GM19372 (cell line): Measurements from ENCODE around the gene ZNF541.

Experiments
- ATAC-seq: cut with Tn5 transposase; IDR thresholded peaks from one replicate; pipeline ENCODE4 v1.9.1; 2021; ENCODE audit warnings: mild to moderate bottlenecking, low read depth, moderate library complexity; ENCODE audit not compliant: unreplicated experiment

The ZNF541 gene

DNA sequence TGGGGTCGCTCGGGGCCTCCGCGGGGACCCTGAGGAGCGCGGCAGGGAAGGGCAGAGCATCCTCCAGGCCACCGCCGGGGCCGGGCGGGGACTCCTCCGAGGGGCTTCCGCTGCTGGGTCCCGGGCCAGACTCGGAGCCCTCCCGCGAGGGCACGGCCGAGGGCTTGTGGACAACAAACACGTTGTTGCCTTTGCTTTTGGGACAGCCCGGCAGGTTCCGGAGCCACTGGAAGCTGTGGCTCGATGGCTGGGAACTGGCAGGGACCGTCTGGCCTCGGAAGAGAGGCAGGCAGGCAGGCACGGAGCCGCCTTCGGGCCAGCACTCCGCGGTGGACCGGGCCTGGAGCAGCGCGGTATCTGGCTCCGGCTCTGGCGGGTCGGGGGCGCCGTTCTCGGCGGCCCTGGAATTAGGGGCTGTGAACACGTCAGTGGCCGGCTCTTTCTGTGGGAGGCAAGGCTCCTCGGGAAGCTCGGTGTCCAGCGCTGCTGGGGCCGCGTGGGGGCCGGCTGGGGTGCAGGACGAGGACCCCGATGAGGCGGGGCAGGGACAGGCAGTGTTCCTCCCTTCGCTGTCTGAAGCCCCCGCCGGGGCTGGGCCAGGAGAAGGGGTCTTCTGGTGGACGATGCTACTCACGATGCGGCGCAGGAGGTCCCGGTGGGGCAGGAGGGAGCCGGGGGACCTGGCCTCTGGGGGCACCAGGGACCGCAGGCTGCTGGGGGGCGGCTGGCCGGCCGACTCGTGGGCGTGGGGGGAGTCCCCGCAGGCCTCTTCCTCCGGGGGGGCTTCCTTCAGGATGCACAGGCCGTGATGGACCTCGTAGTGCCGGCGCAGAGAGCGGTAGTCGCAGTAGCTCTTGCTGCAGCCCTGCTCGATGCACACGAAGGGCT lies 27.6 kb downstream of the ZNF541 start:
- ATAC-seq: no peak

DNA sequence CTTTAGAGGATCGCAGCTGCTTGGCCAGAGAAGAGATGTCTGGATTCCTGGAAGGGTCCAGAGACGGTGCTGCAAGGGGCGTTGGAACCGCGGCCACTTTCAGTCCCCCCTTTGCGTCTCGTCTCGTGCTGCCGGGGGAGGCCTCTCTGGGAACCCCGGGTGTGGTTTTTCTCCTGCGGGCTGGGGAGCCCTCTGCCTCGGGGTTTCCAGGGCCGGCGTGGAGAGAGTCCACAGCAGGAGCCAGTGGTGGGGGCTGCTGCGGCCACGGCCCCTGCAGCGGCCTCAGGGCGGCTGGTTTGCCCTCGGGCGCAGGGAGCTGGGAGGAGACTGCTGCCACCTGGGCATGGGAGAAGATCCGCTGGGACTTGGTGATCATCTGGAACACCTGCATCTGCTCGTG lies 28.5 kb downstream of the ZNF541 start:
- ATAC-seq: no peak

DNA sequence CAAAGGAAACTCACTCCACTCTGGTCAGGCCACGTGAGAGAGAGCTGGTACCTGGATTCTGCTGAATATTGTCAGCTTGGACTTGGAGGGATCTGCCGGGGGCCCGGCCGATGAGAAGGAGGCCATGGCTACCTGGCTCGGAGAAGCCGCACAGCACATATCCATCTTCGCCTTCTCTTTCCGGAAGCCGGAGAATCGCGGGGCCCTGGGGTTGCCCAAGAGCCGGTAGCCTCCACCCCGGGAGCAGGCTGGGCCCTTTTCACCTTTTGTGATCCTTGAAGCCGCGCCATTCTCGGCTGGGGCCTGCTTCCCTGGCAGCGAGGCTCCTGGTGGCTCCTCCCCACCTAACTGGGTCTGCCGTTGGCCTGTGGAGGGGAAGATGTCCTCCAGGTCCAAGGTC lies 28.9 kb downstream of the ZNF541 start:
- no peak for ATAC-seq

DNA sequence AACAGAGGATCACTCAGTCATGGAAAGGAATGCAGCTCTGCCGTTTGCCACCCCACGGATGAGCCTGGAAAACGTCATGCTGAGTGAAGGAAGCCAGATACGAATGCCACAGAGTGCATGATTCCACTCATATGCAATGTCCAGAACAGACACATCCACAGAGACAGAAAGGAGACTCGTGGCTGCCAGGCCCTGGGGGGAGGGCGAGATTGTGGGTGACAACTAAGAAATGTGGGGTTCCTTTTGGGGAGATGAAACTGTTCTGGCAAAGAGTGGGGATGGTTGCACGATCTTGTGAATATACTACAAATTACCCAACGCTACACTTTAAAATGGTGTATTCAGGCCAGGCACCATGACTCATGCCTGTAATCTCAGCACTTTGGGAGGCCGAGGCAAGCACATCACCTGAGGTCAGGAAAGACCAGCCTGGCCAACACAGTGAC lies 30.9 kb downstream of the ZNF541 start:
- ATAC-seq: no peak

DNA sequence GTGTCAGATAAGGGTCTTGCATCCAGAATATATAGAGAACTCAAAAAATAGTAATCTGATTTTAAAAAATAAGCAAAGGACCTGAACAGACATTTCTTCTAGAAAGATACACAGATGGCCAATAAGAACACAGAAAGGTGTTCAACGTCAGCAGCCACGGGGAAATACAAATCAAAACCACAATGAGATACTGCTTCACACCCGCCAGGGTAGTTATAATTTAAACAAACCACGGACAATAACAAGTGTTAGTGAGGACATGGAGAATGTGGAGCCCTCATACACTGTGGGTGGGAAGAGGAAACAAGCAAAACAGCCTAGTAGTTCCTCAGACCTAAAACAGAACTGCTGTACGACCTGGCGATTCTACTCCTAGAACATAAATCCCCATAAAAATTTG lies 31.4 kb downstream of the ZNF541 start:
- no peak for ATAC-seq

DNA sequence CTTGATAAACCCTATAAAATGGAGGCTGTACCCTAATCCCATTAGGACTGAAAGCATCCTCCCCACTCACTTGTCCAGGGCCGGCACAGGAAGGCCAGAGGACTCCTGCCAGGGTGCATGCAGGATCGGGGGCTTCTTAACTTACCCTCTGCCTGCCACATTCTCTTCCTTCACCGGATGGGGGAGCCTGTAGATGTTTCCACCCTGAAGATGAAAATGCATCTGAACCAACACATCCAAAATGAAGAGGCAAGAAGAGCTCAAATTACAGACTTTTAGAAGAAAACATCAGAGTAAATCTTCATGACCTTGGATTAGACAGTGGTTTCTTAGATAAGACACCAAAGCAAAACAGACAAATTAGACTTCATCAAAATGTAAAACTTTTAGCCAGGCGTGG lies 32.2 kb downstream of the ZNF541 start:
- ATAC-seq: no peak

DNA sequence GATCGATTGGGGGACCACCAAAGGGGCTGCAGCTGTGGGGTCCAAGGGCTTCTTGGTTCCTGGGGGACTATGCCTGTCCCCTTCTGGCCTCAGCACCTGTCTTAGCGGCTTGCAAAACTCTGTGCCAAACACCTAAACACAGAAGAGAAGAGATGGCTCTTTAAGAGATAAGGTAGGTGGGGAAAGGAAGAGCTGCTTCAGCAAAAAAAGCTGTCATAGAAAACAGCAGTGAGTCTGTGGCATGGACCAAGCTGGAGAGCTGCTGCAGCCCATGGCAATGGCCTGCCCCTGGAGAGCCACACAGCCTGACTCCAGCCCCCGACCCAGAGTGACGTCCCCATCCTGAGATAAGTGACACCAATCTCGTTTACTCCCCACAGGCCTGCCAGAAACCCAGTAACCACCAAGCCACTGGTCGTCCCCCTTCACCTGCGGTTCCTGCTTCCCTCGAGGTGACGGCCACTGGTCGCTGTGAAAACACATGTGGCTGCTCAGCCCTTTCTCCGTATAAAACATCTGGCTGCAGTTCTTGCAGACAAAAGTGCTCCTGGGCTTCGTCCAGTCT lies 33.1 kb downstream of the ZNF541 start:
- ATAC-seq: no peak

DNA sequence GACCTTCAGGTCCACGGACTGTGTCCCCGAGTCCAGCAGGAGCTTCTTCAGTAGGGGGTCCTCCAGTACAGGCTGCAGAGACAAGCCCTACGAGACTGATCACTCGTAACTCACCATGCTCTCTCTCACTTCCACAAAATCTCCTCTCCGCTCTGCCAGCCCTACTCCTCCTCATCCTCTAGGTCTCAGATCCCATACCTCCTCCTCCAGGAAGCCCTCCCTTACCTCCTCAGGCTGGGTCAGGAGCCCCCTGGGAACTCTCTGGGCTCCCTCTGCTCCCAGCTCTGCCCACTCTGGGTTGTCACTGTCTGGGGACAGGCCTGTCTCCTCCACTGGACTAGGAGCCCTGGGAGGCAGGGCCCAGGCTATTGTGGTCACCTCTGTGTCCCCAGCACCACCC lies 34.1 kb downstream of the ZNF541 start:
- ATAC-seq: no peak

DNA sequence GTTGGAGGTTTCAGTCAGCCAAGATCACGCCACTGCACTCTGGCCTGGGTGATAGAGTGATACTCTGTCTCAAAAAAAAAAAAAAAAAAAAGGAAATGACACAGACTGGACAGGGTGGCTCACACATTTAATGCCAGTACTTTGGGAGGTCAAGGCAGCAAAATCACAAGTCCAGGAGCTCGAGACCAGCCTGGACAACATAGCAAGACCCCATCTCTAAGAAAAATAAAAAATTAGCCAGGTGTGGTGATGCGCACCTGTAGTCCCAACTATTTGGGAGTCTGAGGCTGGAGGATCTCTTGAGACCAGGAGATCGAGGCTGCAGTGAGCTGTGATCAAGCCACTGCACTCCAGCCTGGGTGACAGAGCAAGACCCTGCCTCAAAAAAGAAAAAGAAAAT lies 35.5 kb downstream of the ZNF541 start:
- no peak for ATAC-seq

DNA sequence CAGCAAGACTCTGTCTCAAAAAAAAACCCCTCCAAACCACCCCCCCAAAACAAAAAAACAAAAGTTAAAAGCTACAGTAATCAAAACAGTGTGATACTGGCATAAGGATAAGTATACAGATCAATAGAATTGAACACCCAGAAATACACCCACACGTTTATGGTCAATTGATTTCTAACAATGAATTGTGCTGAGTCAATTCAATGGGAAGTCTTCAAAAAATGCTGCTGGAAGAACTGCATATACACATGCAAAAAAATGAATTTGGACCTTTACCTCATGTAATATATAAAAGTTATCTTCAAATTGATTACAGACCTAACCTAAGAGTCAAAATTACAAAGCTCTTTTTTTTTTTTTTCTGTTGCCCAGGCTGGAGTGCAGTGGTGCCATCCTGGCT lies 38.3 kb downstream of the ZNF541 start:
- ATAC-seq: no peak

DNA sequence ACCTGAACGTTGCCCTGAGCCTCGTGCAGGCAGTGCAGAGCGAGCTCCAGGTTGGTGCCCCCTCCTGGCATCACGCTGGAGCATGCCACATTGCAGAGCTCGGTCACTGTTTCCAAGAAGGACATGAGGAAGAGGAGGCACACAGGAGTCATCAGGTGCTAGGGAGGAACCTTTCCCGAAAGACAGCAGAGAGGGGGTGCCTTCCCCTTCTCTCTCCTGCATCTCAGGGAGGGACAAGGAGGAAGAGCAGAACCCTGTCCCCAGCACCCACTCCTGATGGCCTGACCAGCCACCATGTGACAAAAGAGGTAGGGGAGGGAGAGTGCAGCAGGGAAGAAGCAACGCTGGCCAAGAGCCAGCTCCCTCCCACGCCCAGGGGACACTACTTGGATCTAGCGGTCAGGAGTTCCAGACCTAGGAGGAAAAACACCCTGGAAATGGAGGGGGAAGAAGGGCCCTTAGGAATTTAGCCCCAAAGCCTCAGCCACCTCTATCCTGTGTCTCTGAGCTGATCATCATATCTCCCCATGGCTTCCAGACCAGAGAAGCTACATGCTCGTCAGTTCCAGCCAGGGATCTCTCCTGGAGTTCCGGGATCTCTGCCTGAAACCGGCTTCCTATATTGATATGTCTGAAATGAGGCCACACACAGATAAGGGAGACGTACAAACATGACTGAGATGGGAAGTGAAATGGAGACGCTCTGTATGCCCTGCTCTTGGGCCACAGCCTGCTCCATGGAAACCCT lies 41.1 kb downstream of the ZNF541 start:
- ATAC-seq: no peak

DNA sequence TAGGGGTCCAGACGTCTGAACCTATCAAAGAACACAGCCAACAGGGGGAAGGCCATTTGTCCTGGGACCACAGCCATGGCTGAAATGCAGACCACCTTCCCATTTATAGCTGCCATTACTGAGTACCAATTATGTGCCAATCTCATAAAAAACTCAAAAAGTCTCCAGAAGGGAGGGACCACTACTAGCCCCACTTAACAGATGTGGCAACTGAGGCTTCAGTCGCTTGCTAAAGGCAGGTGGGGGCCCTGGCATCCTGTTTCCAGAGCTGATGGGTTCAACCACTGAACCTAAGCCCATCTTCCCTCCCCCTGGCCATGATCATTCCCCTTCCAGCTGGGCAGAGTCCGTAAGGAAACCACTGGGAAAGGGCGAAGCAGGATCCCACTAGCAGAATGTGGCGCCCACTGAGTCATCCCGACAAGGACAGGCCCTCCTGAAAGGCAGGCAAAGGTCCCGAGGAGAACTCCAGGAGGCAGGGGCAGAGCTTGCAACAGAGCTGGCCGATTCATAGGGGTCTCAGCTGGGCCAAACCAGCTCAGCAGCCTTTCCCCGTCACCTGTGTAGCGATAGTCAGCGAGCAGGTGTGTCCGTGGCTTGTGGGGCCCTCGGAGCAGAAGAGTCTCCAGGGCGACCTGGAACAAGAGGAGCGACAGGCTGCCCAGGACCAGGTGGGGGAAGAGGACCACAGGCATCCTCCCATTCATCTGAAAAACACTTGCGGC lies 43.8 kb downstream of the ZNF541 start:
- no peak for ATAC-seq

DNA sequence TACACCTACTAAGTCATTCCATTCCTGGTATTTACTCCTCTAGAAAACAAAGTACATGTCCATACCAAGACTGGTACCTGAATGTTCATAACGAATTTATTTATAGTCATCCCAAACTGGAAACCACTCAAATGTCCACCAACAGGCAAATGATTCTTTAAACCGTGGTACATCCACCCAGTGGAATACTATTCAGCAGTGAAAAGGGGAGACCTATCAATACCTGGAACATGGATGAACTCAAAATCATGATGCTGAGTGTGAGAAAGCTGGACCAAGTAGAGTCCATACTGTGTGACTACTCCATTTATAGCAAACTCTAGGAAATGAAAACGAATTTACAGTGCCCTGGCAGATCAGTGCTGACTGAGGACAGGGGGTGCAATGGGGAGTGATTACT lies 46.1 kb downstream of the ZNF541 start:
- no peak for ATAC-seq

DNA sequence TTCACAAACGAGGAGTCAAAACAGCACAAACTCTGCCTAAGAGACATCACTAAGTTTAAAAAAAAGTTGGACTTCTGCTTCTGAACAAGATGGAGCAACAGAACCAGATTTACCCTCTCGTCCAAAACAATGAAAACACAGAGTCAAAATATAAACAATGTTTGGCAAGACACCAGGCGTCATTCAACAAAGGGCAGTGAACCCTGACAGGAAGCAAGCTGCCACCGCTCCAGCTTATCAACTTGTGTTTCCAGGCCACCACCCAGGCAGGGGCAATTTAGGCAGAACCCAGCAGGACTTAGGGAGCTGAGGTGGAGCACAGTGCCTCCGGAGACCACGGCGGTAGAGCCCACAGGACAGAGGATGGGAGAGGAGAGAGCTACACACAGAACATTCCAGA lies 49.5 kb downstream of the ZNF541 start:
- ATAC-seq: no peak
